Kidney (tissue), 14 donors: ENCODE measurements around the gene DHH. TPM values are rescaled to one million over a fixed set of nuclear protein-coding genes. Genes with fewer than 3 reads are reported as not detected.

Experiments
- DNase-seq, 5 donors: peaks; one replicate each; pipeline ENCODE4 v3.0.0-alpha.2; 2013 to 2020
- FAIRE-seq: peaks from 2 replicates; lab custom pipeline; 2012; peaks lifted over from hg19 to GRCh38; lab: Jason Lieb, UNC
- H3K27ac ChIP-seq, 2 donors: one replicate each; pipeline ENCODE4 v1.7.0; 2013; ENCODE audit warnings: low read depth in 2 of 2, low read length in 2 of 2, inconsistent platforms in 1 of 2
- H3K27me3 ChIP-seq: one replicate; pipeline ENCODE4 v1.7.1; 2013; ENCODE audit warnings: low read length, inconsistent platforms; ENCODE audit not compliant: control insufficient read depth, insufficient read depth
- H3K36me3 ChIP-seq, 3 donors: one replicate each; pipeline versions ENCODE4 v1.7.0 to v1.7.1; 2013; ENCODE audit warnings: low read length in 3 of 3, control low read depth in 1 of 3, inconsistent platforms in 1 of 3; ENCODE audit not compliant: insufficient read depth in 3 of 3, control insufficient read depth in 2 of 3
- H3K4me1 ChIP-seq, 3 donors: one replicate each; pipeline versions ENCODE4 v1.7.0 to v1.7.1; 2013; ENCODE audit warnings: low read length in 3 of 3, inconsistent platforms in 1 of 3, low read depth in 1 of 3; ENCODE audit not compliant: control insufficient read depth in 2 of 3, insufficient read depth in 2 of 3
- H3K4me3 ChIP-seq, 3 donors: one replicate each; pipeline versions ENCODE4 v1.7.0 to v1.8.1; 2013; ENCODE audit warnings: low read length in 3 of 3, control low read depth in 1 of 3, inconsistent platforms in 1 of 3
- H3K9ac ChIP-seq, 3 donors: one replicate each; pipeline versions ENCODE4 v1.7.0 to v1.7.1; 2013; ENCODE audit warnings: low read length in 3 of 3, control low read depth in 1 of 3, inconsistent platforms in 1 of 3
- H3K9me3 ChIP-seq, 3 donors: one replicate each; pipeline versions ENCODE4 v1.7.0 to v1.7.1; 2013; ENCODE audit warnings: low read length in 3 of 3, control low read depth in 1 of 3, inconsistent platforms in 1 of 3; ENCODE audit not compliant: control insufficient read depth in 2 of 3, insufficient read depth in 1 of 3
- CTCF ChIP-seq: IDR thresholded peaks from 3 replicates; pipeline ENCODE4 v1.5.1; 2012; ENCODE audit warnings: mild to moderate bottlenecking, moderate library complexity, borderline replicate concordance; ENCODE audit not compliant: insufficient read depth; ENCODE audit errors: extremely low read depth
- intact Hi-C: fragments of 100-400 bp; cut with DNase I; formaldehyde crosslinking; loops from one replicate; pipeline ENCODE4 v1.11.1; 2022
- polyA plus RNA-seq: library from polyadenylated mRNA; stranded (reverse); fragments of 350-450 nt; fragmentation: Illumina TruSeq; extraction: RNeasy Lipid Tissue Mini Kit (QIAGEN cat#74804); gene quantifications from one replicate; pipeline ENCODE4 v1.2.3, GENCODE V29; 2014; ENCODE audit warnings: low read depth, low replicate concordance; ENCODE audit not compliant: insufficient read depth
- total RNA-seq: library from RNA; stranded (reverse); fragmentation: NEBNext Ultra II Directional; extraction: Animal tissue kit (Norgen Biotek cat#: 25700); gene quantifications from one replicate; pipeline ENCODE4 v1.2.1, GENCODE V29; 2021
- donor health status: control.
- donor health status: control.
- donor health status: control.
- donor health status: control.
- donor health status: control.
- donor health status: DM: yes; HTN: yes; CAD: no.
- donor health status: Normal renal cell carcinoma (clear cell type).

DHH gene
- total and polyA plus RNA-seq, 2 donors from 2014 or later, result 0.54 to 1.6 TPM

GRCh38 chr12:49091836-49092085, 2.8 kb downstream of the DHH start:
- Histone ChIP-seq H3K4me1 (peaks cover 0 to 34% (median 4%) of the 10 kb centered on the region in 3 donors), H3K9ac (no peak overlapping the region), H3K27me3 (peaks cover 44% of the 10 kb centered on the region), H3K4me3 (no peak overlapping the region), H3K9me3 (no peaks in the 10 kb centered on the region), H3K36me3 (peaks cover 0 to 2% (median 0%) of the 10 kb centered on the region in 3 donors), H3K27ac (no peak overlapping the region)
- intact Hi-C loops, result no loop called here
- TF ChIP-seq CTCF, result no peak
- no peak for DNase-seq
- no peak for FAIRE-seq

- H3K27ac ChIP-seq, result no peak overlapping the region
- no peaks in the 10 kb centered on the region for H3K9me3 ChIP-seq
- H3K27me3 ChIP-seq, result peaks cover 44% of the 10 kb centered on the region
- H3K9ac ChIP-seq, result no peak overlapping the region
- H3K36me3 ChIP-seq, result no peaks in the 10 kb centered on the region
- FAIRE-seq (no peak), DNase-seq (peak in 1 of 5 donors; percentile 19)
- peaks cover 0 to 34% (median 4%) of the 10 kb centered on the region in 3 donors for H3K4me1 ChIP-seq
- intact Hi-C loops, result no loop called here
- no peak for TF ChIP-seq CTCF
- no peak overlapping the region for H3K4me3 ChIP-seq
Measured at GRCh38 chr12:49091056-49091835, 3.4 kb downstream of the DHH start.

GRCh38 chr12:49089821-49090773, 4.5 kb downstream of the DHH start:
- Histone ChIP-seq H3K27ac (no peak overlapping the region), H3K4me3 (peak overlapping the region in 1 of 3 donors; percentile 8), H3K27me3 (peaks cover 44% of the 10 kb centered on the region), H3K4me1 (peaks cover 0 to 34% (median 4%) of the 10 kb centered on the region in 3 donors), H3K9ac (no peak overlapping the region), H3K36me3 (no peaks in the 10 kb centered on the region), H3K9me3 (no peaks in the 10 kb centered on the region)
- peak; percentile 52 to 87 (median 61) for DNase-seq
- intact Hi-C loops, result no loop called here
- no peak for TF ChIP-seq CTCF
- FAIRE-seq, result no peak
